HepG2 (cell line): Measurements from ENCODE around the gene MAP3K19. TPM values are rescaled to one million over a fixed set of nuclear protein-coding genes. Genes with fewer than 3 reads are reported as not detected.

Source experiments
- AGO1 ChIP-seq: fragments of 200-400 bp; formaldehyde crosslinking; IDR thresholded peaks from 2 replicates; pipeline ENCODE4 v1.6.1; 2017; ENCODE audit warnings: mild to moderate bottlenecking, low read depth, low read length, moderate library complexity; ENCODE audit not compliant: poor library complexity, severe bottlenecking
- DNMT1 ChIP-seq: sonication (generic); formaldehyde crosslinking; IDR thresholded peaks from 2 replicates; pipeline ENCODE4 v1.5.1; 2020; ENCODE audit warnings: mild to moderate bottlenecking, missing genetic modification reagents
- HDAC6 ChIP-seq: fragments of 200-600 bp; sonication (generic); IDR thresholded peaks from 2 replicates; pipeline ENCODE4 v1.7.0; 2017; ENCODE audit warnings: mild to moderate bottlenecking, antibody characterized with exemption, low read length, low read depth
- JUNB ChIP-seq: sonication (generic); formaldehyde crosslinking; IDR thresholded peaks from 2 replicates; pipeline ENCODE4 v1.8.0; 2022; ENCODE audit warnings: missing genetic modification reagents, mild to moderate bottlenecking, borderline replicate concordance
- LCORL ChIP-seq, 2 experiments: fragments of 450-650 bp in 1 of 2; sonication (generic) in 1 of 2; formaldehyde crosslinking in 1 of 2; IDR thresholded peaks; 2 replicates each; pipeline versions ENCODE4 v1.5.0 to v1.6.1; 2017 to 2020; ENCODE audit warnings: antibody characterized with exemption in 1 of 2, missing genetic modification reagents in 1 of 2
- MEF2D ChIP-seq: sonication (generic); formaldehyde crosslinking; IDR thresholded peaks from 2 replicates; pipeline ENCODE4 v1.5.1; 2020; ENCODE audit warnings: mild to moderate bottlenecking, missing genetic modification reagents
- MTA3 ChIP-seq: sonication (generic); formaldehyde crosslinking; IDR thresholded peaks from 2 replicates; pipeline ENCODE4 v1.4.0; 2020; ENCODE audit warnings: missing genetic modification reagents
- NRL ChIP-seq: sonication (generic); formaldehyde crosslinking; IDR thresholded peaks from 2 replicates; pipeline ENCODE4 v1.5.0; 2020; ENCODE audit warnings: missing genetic modification reagents, mild to moderate bottlenecking, moderate library complexity, borderline replicate concordance
- PRPF4 ChIP-seq: fragments of 200-400 bp; formaldehyde crosslinking; IDR thresholded peaks from 2 replicates; pipeline ENCODE4 v1.6.1; 2016; ENCODE audit warnings: low read length, low read depth; ENCODE audit not compliant: poor library complexity, severe bottlenecking
- RARA ChIP-seq: IDR thresholded peaks from 2 replicates; pipeline ENCODE4 v1.6.1; 2016; ENCODE audit warnings: missing genetic modification reagents, missing compliant biosample characterization
- YY1 ChIP-seq: IDR thresholded peaks from 2 replicates; pipeline ENCODE4 v1.6.1; 2011; ENCODE audit warnings: low read length, low read depth, moderate library complexity, mild to moderate bottlenecking; ENCODE audit not compliant: insufficient read depth, insufficient replicate concordance
- ZNF713 ChIP-seq: sonication (generic); formaldehyde crosslinking; IDR thresholded peaks from 2 replicates; pipeline ENCODE4 v1.4.0; 2020; ENCODE audit warnings: mild to moderate bottlenecking, missing genetic modification reagents
- ZSCAN20 ChIP-seq: sonication (generic); formaldehyde crosslinking; IDR thresholded peaks from 2 replicates; pipeline ENCODE4 v1.4.0; 2020; ENCODE audit warnings: missing genetic modification reagents, mild to moderate bottlenecking, borderline replicate concordance
- polyA plus RNA-seq, 8 experiments: library from polyadenylated mRNA; depleted of rRNA in 3 of 8; stranded (reverse) in 7 of 8; unstranded in 1 of 8; fragments of >200 nt; fragmentation: Illumina TruSeq in 4 of 8; extraction: Trizol in 4 of 8; gene quantifications; 2 replicates each; pipeline versions ENCODE4 v1.2.1 to v1.2.3, GENCODE V29; 2011 to 2016; ENCODE audit warnings: low read depth in 4 of 8, missing spikeins in 1 of 8, mixed read lengths in 1 of 8; ENCODE audit not compliant: insufficient read depth in 1 of 8
- total RNA-seq, 5 experiments: library from RNA; depleted of rRNA; stranded (reverse); fragments of >200 nt; fragmentation: Illumina TruSeq; extraction: Trizol; gene quantifications; 2 replicates each; pipeline ENCODE4 v1.2.3, GENCODE V29; 2016; ENCODE audit warnings: low read depth in 1 of 5
- TF ChIP-seq, protein P1 (sequence below): sonication (generic); formaldehyde crosslinking; IDR thresholded peaks from 2 replicates; pipeline ENCODE4 v1.4.0; 2020; ENCODE audit warnings: missing genetic modification reagents
- TF ChIP-seq, protein P2 (sequence below): sonication (generic); formaldehyde crosslinking; IDR thresholded peaks from 2 replicates; pipeline ENCODE4 v1.5.0; 2020; ENCODE audit warnings: missing genetic modification reagents, mild to moderate bottlenecking, borderline replicate concordance
- TF ChIP-seq, protein P3 (sequence below): IDR thresholded peaks from 2 replicates; pipeline ENCODE4 v1.6.1; 2016; ENCODE audit warnings: missing compliant biosample characterization, missing genetic modification reagents, borderline replicate concordance
- TF ChIP-seq, protein P4 (sequence below): sonication (generic); formaldehyde crosslinking; IDR thresholded peaks from 2 replicates; pipeline ENCODE4 v1.4.0; 2020; ENCODE audit warnings: mild to moderate bottlenecking, missing genetic modification reagents
- TF ChIP-seq, protein P5 (sequence below): sonication (generic); formaldehyde crosslinking; IDR thresholded peaks from 2 replicates; pipeline ENCODE4 v1.4.0; 2020; ENCODE audit warnings: missing genetic modification reagents
- TF ChIP-seq, protein P6 (sequence below): sonication (generic); formaldehyde crosslinking; IDR thresholded peaks from 2 replicates; pipeline ENCODE4 v1.5.1; 2020; ENCODE audit warnings: missing genetic modification reagents, mild to moderate bottlenecking, borderline replicate concordance

Gene MAP3K19
- total and polyA plus RNA-seq, 2 of the 13 experiments (the other 11 are each of a cell fraction or from before 2014, with no cell fraction given): not detected

DNA sequence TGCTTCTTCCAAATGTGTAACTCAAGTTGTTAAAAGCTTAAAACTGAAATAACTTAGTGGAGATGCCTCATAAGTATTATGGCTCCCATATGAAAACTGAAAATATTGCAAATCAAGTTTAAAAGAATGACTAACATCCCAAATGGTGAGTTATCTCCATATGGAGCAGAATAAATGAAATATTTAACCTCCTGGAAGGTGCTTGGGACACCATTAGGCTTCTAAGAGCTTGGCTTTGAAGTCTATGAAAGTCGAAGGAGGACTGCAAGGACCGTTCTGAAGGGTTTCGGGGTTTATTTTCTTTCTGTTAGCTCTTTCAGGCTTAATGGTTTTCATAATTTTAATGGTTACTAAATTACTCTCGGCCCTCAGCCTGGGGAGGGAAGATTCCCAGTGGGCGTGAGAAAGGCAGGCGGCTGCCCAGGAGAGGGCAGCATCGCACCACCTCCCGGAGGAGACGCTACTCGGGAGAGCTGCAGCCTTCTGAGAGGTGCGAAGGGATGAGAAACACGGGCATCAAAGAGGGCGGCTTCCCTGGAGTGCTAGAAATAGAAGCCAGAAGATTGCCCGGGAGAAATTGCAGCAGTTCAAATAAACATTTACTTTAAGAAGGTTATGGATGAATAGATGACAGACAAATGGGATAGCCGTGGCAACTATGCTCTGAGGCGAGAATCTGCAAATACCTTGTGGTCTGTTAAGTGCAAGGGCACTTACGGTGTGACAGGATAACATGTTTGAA lies 43.1 kb downstream of the MAP3K19 start (continued):
- TF ChIP-seq YY1 (peak; percentile 54), RARA (CRISPR knock-in tag) (no peak), MEF2D (CRISPR knock-in tag) (0 out of 2 replicates have a peak, but pooled peaks have one; percentile 45), JUNB (CRISPR knock-in tag) (no peak), LCORL (IDR thresholded peaks at IDR 0.05) (no peak), LCORL (CRISPR knock-in tag; IDR thresholded peaks at IDR 0.05) (no peak), DNMT1 (no peak), HDAC6 (no peak), ZNF713 (CRISPR knock-in tag) (no peak), AGO1 (no peak), PRPF4 (no peak), NRL (CRISPR knock-in tag) (no peak), ZSCAN20 (CRISPR knock-in tag) (no peak), MTA3 (CRISPR knock-in tag) (no peak)
- TF ChIP-seq, protein P1, sequence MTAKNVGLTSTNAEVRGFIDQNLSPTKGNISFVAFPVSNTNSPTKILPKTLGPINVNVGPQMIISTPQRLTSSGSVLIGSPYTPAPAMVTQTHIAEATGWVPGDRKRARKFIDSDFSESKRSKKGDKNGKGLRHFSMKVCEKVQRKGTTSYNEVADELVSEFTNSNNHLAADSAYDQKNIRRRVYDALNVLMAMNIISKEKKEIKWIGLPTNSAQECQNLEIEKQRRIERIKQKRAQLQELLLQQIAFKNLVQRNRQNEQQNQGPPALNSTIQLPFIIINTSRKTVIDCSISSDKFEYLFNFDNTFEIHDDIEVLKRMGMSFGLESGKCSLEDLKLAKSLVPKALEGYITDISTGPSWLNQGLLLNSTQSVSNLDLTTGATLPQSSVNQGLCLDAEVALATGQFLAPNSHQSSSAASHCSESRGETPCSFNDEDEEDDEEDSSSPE (CRISPR knock-in tag): no peak
- TF ChIP-seq, protein P2, sequence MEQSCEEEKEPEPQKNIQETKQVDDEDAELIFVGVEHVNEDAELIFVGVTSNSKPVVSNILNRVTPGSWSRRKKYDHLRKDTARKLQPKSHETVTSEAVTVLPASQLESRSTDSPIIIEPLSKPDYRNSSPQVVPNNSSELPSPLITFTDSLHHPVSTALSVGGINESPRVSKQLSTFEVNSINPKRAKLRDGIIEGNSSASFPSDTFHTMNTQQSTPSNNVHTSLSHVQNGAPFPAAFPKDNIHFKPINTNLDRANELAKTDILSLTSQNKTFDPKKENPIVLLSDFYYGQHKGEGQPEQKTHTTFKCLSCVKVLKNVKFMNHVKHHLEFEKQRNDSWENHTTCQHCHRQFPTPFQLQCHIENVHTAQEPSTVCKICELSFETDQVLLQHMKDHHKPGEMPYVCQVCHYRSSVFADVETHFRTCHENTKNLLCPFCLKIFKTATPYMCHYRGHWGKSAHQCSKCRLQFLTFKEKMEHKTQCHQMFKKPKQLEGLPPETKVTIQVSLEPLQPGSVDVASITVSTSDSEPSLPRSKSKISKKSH (CRISPR knock-in tag): no peak
- TF ChIP-seq, protein P3, sequence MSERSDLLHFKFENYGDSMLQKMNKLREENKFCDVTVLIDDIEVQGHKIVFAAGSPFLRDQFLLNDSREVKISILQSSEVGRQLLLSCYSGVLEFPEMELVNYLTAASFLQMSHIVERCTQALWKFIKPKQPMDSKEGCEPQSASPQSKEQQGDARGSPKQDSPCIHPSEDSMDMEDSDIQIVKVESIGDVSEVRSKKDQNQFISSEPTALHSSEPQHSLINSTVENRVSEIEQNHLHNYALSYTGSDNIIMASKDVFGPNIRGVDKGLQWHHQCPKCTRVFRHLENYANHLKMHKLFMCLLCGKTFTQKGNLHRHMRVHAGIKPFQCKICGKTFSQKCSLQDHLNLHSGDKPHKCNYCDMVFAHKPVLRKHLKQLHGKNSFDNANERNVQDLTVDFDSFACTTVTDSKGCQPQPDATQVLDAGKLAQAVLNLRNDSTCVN: no peak
- TF ChIP-seq, protein P4, sequence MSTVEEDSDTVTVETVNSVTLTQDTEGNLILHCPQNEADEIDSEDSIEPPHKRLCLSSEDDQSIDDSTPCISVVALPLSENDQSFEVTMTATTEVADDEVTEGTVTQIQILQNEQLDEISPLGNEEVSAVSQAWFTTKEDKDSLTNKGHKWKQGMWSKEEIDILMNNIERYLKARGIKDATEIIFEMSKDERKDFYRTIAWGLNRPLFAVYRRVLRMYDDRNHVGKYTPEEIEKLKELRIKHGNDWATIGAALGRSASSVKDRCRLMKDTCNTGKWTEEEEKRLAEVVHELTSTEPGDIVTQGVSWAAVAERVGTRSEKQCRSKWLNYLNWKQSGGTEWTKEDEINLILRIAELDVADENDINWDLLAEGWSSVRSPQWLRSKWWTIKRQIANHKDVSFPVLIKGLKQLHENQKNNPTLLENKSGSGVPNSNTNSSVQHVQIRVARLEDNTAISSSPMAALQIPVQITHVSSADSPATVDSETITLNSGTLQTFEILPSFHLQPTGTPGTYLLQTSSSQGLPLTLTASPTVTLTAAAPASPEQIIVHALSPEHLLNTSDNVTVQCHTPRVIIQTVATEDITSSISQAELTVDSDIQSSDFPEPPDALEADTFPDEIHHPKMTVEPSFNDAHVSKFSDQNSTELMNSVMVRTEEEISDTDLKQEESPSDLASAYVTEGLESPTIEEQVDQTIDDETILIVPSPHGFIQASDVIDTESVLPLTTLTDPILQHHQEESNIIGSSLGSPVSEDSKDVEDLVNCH (CRISPR knock-in tag): no peak
- TF ChIP-seq, protein P5, sequence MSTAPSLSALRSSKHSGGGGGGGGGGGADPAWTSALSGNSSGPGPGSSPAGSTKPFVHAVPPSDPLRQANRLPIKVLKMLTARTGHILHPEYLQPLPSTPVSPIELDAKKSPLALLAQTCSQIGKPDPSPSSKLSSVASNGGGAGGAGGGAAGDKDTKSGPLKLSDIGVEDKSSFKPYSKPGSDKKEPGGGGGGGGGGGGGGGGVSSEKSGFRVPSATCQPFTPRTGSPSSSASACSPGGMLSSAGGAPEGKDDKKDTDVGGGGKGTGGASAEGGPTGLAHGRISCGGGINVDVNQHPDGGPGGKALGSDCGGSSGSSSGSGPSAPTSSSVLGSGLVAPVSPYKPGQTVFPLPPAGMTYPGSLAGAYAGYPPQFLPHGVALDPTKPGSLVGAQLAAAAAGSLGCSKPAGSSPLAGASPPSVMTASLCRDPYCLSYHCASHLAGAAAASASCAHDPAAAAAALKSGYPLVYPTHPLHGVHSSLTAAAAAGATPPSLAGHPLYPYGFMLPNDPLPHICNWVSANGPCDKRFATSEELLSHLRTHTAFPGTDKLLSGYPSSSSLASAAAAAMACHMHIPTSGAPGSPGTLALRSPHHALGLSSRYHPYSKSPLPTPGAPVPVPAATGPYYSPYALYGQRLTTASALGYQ (CRISPR knock-in tag): no peak
- TF ChIP-seq, protein P6, sequence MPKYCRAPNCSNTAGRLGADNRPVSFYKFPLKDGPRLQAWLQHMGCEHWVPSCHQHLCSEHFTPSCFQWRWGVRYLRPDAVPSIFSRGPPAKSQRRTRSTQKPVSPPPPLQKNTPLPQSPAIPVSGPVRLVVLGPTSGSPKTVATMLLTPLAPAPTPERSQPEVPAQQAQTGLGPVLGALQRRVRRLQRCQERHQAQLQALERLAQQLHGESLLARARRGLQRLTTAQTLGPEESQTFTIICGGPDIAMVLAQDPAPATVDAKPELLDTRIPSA (CRISPR knock-in tag): no peak
